ENCODE measurements around the gene CHM.

CHM gene

GRCh38 chrX:85903692-85904471, 143.5 kb downstream of the CHM start:
- DNase-seq: no peak

DNA sequence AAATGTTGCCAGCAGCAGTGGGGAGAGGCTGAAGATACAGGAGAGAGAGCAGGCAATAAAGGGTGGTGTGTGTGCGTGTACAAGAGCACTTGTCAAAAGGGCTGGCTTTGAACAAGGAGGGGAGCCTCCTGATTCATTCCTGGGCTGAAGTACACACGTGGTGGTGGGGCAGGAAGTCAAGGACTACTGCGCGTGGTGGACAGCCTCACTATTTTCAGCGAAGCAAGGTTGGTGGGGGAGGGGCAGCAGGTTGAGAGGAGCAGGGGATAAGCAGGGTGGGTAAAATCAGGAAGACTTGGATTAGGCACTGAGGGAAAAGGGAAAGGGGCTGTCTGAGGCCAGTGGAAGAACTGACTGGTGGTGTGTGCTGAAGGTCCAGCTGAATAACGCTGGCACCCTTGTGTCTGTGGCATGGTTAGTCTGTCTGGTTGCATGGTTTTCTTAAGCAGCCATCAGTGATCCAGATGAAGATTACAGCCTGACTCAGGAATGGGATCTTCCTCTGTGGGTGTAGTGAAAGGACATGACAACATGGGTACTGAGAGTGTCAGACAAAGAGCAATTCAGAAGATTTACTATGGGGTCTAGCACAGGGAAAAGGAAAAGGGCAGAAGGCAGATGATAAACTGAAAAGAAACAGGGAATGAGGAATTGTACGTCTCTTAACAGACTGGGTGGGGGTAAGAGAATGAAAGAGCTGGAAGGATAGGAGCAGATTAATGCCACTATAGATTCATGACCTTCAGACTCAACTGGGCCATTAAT, 149.8 kb downstream of the CHM start:
- no peak for DNase-seq

DNA sequence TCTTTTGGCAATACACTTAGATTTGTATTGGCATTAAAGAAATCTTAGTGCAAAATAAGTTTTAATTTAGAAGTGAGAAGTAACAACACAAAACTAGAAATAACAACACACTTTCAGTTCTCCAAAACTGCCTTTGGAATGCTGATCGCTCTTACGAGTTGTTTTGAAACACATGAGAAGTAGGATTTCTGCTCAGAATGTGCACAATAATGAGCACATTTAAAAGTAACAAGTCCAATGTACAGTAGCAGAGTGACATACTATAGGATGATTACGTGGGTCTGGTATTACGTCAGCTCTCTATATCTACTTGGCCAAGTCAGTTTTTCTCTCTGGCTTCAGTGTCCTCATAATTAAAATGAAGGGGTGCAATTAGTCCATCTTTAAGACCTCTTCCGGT, 164.8 kb downstream of the CHM start:
- no peak for DNase-seq

- DNase-seq: no peak
Measured at GRCh38 chrX:85870585-85870984, 176.8 kb downstream of the CHM start.

GRCh38 chrX:85865324-85865723, 182.0 kb downstream of the CHM start:
- no peak for DNase-seq

DNA sequence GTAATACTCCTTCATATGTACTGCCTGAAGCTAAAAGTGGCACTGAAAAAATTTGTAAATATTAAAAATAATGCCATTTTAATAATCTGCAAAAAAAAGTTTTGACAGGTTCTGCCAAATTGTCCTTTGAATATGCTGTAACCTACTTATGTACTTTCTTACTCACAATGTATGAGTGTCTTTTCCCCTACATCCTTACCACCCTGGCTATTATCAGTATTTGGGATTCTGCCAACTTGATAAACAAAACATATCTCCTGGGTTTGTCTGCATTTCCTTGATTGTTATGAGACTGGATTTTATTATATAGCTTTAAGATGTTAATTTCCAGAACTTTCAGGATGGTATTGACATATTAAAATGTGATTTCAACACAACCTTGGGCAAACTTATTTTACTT, 187.9 kb downstream of the CHM start:
- no peak for DNase-seq

GRCh38 chrX:85851418-85851817, 195.9 kb downstream of the CHM start:
- no peak for DNase-seq

DNA sequence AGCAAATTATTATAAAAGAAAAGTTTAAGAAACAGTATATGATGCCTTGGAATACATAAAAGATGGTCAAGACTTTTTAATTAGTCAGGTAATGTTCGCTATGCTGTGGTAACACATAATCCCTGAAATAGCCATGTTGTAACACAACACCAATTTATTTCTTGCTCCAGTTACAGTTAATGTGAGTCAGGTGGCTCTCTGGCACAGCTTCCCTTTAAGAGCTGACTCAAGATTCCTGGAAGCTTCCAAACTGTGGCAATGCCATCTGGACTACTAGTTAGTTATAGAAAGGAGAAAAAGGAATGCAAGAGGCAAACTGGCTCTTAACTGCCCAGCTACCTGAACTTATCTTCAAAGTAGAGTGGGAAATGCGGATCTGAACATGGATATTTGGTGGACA, 210.5 kb downstream of the CHM start:
- no peak for DNase-seq

- no peak for DNase-seq
Measured at GRCh38 chrX:85828771-85829170, 218.6 kb downstream of the CHM start.

DNA sequence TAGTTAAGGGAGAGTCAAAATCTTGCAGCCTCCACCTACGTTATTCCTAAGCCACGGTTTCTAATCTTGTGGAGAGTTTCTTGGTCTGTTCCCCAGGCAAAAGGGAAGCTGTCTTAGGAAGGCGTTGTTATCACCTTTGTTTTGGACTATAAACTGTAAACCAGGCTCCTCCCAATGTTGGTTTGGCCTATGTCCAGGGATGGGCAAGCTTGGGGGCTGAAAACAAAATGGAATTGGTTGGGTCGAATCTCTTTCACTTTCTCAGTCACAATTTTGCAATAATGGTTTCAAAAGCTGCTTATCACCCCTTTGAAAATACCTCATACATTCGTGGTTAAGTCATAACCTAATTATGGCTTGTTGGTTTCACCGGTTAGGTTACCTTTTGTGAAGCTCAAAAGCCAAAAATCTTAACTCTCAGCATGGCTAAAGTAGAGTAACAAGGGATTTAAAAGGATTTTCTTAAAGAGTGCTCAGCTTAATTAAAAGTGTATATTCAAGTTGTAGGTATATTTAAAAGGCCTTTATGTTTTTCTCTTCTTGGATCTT, 232.1 kb downstream of the CHM start:
- DNase-seq: no peak

All from stimulated activated CD4-positive, alpha-beta T cell treated with anti-CD3 and anti-CD28 coated beads, Interleukin-4, amount 100 ng/mL, for 1 hour (primary cell).